ENCODE measurements around the gene SLC34A1.

SLC34A1 gene, protein sequence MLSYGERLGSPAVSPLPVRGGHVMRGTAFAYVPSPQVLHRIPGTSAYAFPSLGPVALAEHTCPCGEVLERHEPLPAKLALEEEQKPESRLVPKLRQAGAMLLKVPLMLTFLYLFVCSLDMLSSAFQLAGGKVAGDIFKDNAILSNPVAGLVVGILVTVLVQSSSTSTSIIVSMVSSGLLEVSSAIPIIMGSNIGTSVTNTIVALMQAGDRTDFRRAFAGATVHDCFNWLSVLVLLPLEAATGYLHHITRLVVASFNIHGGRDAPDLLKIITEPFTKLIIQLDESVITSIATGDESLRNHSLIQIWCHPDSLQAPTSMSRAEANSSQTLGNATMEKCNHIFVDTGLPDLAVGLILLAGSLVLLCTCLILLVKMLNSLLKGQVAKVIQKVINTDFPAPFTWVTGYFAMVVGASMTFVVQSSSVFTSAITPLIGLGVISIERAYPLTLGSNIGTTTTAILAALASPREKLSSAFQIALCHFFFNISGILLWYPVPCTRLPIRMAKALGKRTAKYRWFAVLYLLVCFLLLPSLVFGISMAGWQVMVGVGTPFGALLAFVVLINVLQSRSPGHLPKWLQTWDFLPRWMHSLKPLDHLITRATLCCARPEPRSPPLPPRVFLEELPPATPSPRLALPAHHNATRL

DNA sequence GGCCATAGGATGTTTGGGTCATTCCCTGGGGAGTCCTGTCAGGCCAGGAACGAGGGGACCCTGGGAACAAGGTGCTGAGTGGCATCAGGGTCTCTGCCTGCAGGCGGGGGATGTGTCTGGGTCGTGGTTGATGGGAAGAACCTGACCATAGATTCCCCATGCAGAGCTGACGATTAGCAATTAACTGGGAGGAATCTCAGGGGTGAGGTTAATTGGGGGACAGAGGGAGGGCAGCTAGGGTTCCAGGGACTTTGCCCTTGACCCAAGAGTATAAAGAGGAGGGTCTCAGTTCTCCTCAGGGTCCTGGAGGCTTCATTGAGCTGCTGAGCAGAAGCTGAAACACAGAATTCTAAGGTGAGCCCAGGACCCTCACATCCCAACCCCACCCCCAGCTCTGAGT, at the start of gene SLC34A1:
TSS of gene SLC34A1 (plus strand) at position 301 of the 400 bp plus-strand sequence. CDS start 1,308 bp downstream, outside the sequence.
- no peaks in the 10 kb centered on the region for H3F3A ChIP-seq (ENCODE audit: insufficient read depth)
- H2AFZ ChIP-seq (ENCODE audit: low read depth, low read length, severe bottlenecking), result no peak within 1 kb of the TSS
- H3K4me3 ChIP-seq (ENCODE audit: insufficient read depth, low read length, poor library complexity, severe bottlenecking), result no peak within 1 kb of the TSS
- no peak within 1 kb of the TSS for H3K4me2 ChIP-seq (ENCODE audit: low read depth, low read length, poor library complexity, severe bottlenecking)
- H3K79me2 ChIP-seq (ENCODE audit: insufficient read depth, low read length), result no peaks in the 10 kb centered on the region
- no peaks in the 10 kb centered on the region for H3K9me3 ChIP-seq (ENCODE audit: insufficient read depth, low read length)
- H3K9ac ChIP-seq (ENCODE audit: low read length), result no peak within 1 kb of the TSS
- no peaks in the 10 kb centered on the region for H3K36me3 ChIP-seq (ENCODE audit: low read length)
- no peaks in the 10 kb centered on the region for H3K27me3 ChIP-seq (ENCODE audit: low read length)
- H3K9me2 ChIP-seq (replicated peaks; ENCODE audit: insufficient read depth, low read length), result no peaks in the 10 kb centered on the region
- H3K27ac ChIP-seq (ENCODE audit: low read depth, low read length), result no peak within 1 kb of the TSS
- TF ChIP-seq, protein P1, sequence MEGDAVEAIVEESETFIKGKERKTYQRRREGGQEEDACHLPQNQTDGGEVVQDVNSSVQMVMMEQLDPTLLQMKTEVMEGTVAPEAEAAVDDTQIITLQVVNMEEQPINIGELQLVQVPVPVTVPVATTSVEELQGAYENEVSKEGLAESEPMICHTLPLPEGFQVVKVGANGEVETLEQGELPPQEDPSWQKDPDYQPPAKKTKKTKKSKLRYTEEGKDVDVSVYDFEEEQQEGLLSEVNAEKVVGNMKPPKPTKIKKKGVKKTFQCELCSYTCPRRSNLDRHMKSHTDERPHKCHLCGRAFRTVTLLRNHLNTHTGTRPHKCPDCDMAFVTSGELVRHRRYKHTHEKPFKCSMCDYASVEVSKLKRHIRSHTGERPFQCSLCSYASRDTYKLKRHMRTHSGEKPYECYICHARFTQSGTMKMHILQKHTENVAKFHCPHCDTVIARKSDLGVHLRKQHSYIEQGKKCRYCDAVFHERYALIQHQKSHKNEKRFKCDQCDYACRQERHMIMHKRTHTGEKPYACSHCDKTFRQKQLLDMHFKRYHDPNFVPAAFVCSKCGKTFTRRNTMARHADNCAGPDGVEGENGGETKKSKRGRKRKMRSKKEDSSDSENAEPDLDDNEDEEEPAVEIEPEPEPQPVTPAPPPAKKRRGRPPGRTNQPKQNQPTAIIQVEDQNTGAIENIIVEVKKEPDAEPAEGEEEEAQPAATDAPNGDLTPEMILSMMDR (IDR thresholded peaks at IDR 0.05; ENCODE audit: insufficient read depth, low read length, poor library complexity, severe bottlenecking), result no peak
- TF ChIP-seq EZH2phosphoT487 (conservative IDR thresholded peaks at IDR 0.05; ENCODE audit: low read length), result no peak
- no peaks in the 10 kb centered on the region for H4K20me1 ChIP-seq (ENCODE audit: low read depth, low read length)

DNA sequence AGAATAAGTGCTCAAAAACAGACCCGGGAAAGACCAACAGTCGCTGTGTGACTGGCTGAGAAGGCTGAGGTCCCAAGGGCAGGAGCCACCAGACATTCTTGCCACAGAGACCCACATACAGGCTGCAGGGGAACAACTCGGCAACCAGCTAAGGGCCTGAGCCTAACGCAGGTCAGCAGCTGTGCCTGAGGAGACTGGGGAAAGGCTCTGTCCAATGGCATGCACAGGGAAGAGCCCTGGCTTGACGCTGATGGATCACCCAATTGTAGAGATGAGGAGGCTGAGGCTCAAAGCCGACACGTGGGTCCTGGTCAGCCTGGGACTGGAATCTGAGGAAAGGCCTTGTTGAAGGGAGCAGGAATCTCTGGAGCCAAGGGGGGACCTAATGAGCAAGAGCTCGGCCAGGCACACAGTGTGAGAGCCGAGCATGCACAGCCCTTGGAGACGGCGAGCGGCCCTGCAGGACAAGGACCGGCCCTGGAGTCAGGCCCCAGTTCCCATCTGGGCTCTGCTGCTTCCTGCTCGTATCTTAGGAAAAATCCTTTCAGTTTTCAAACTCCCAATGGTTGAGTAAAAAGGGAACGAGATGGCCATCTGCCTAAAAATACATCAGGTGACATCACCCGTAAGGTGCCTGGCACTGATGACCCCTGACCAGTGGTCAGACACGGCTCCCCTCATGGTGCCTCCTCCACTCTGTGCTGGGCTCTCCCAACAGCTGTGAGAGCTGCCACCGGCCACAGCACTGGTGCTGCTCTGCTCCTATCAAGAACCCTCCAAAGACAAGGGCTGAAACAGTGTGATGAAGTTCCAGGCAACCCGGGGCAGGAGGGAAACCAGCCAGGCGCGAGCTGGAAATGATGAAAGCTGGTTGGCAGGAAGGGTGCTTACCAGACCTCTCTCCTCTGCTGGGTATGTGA, 49.2 kb upstream of the SLC34A1 start:
- Histone ChIP-seq H3K9ac (ENCODE audit: low read length) (no peak overlapping the region), H3K9me2 (replicated peaks; ENCODE audit: insufficient read depth, low read length) (no peaks in the 10 kb centered on the region), H3F3A (ENCODE audit: insufficient read depth) (no peaks in the 10 kb centered on the region), H4K20me1 (ENCODE audit: low read depth, low read length) (no peaks in the 10 kb centered on the region), H3K27ac (ENCODE audit: low read depth, low read length) (no peak overlapping the region), H2AFZ (ENCODE audit: low read depth, low read length, severe bottlenecking) (no peak overlapping the region), H3K9me3 (ENCODE audit: insufficient read depth, low read length) (no peaks in the 10 kb centered on the region), H3K27me3 (ENCODE audit: low read length) (no peaks in the 10 kb centered on the region), H3K79me2 (ENCODE audit: insufficient read depth, low read length) (peaks cover 14% of the 10 kb centered on the region), H3K4me2 (ENCODE audit: low read depth, low read length, poor library complexity, severe bottlenecking) (no peak overlapping the region), H3K36me3 (ENCODE audit: low read length) (0 out of 2 replicates have a peak, but pooled peaks cover 7% of the 10 kb centered on the region), H3K4me3 (ENCODE audit: insufficient read depth, low read length, poor library complexity, severe bottlenecking) (no peak overlapping the region)
- TF ChIP-seq EZH2phosphoT487 (conservative IDR thresholded peaks at IDR 0.05; ENCODE audit: low read length), result no peak
- TF ChIP-seq, protein P1 (IDR thresholded peaks at IDR 0.05; ENCODE audit: insufficient read depth, low read length, poor library complexity, severe bottlenecking), result no peak

DNA sequence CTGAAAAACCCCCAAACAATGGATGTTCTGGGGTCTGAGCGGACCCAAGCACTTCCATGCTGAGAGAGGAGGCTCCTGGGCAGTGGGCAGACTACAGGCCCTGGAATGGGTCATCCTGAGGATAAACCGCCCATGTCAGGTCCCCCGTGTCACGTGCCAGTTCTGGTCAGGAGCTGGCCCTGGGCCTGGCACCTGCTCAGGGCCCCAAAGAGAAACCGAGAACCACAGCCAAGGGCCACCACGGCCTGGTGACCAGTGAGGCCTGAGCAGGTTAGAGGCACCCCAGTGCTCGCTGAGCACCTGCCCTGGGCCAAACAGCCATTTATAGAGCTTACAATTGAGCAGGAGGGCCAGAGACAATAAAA, 48.6 kb upstream of the SLC34A1 start:
- H3K9me2 ChIP-seq (replicated peaks; ENCODE audit: insufficient read depth, low read length), result no peaks in the 10 kb centered on the region
- H3K79me2 ChIP-seq (ENCODE audit: insufficient read depth, low read length), result peaks cover 18% of the 10 kb centered on the region
- H4K20me1 ChIP-seq (ENCODE audit: low read depth, low read length), result no peaks in the 10 kb centered on the region
- no peaks in the 10 kb centered on the region for H3F3A ChIP-seq (ENCODE audit: insufficient read depth)
- TF ChIP-seq, protein P1 (IDR thresholded peaks at IDR 0.05; ENCODE audit: insufficient read depth, low read length, poor library complexity, severe bottlenecking), result no peak
- no peak for TF ChIP-seq EZH2phosphoT487 (conservative IDR thresholded peaks at IDR 0.05; ENCODE audit: low read length)
- no peak overlapping the region for H3K27ac ChIP-seq (ENCODE audit: low read depth, low read length)
- 0 out of 2 replicates have a peak, but pooled peaks cover 7% of the 10 kb centered on the region for H3K36me3 ChIP-seq (ENCODE audit: low read length)
- H3K9ac ChIP-seq (ENCODE audit: low read length), result no peak overlapping the region
- H2AFZ ChIP-seq (ENCODE audit: low read depth, low read length, severe bottlenecking), result no peak overlapping the region
- no peak overlapping the region for H3K4me2 ChIP-seq (ENCODE audit: low read depth, low read length, poor library complexity, severe bottlenecking)
- H3K27me3 ChIP-seq (ENCODE audit: low read length), result no peaks in the 10 kb centered on the region
- no peaks in the 10 kb centered on the region for H3K9me3 ChIP-seq (ENCODE audit: insufficient read depth, low read length)
- H3K4me3 ChIP-seq (ENCODE audit: insufficient read depth, low read length, poor library complexity, severe bottlenecking), result no peak overlapping the region

Measured in SU-DHL-6 (cell line).